NB4 (cell line): Measurements from ENCODE around the gene COG5.

ENCODE experiments used
- DNase-seq: peaks from one replicate; pipeline ENCODE4 v3.0.0; 2010; ENCODE audit warnings: low read depth
- H3K4me3 ChIP-seq: one replicate; pipeline ENCODE4 v1.5.1; 2011; ENCODE audit warnings: mild to moderate bottlenecking, low read depth, low read length, moderate library complexity
- CTCF ChIP-seq: IDR thresholded peaks from one replicate; pipeline ENCODE4 v1.5.1; 2012; ENCODE audit warnings: low read depth, low read length
- MAX ChIP-seq: IDR thresholded peaks from 2 replicates; pipeline ENCODE4 v1.6.1; 2011; ENCODE audit warnings: low read depth, low read length
- MYC ChIP-seq: IDR thresholded peaks from 2 replicates; pipeline ENCODE4 v1.6.1; 2011; ENCODE audit warnings: low read depth, low read length
- POLR2A ChIP-seq: IDR thresholded peaks from 2 replicates; pipeline ENCODE4 v1.6.1; 2011; ENCODE audit warnings: mild to moderate bottlenecking; ENCODE audit not compliant: insufficient read length; ENCODE audit errors: extremely low read depth

The COG5 gene

GRCh38 chr7:107408349-107408748 lies 155.4 kb downstream of the COG5 start:
- DNase-seq, result no peak
- no peak for TF ChIP-seq MAX
- TF ChIP-seq CTCF, result no peak
- TF ChIP-seq MYC, result no peak
- no peak for TF ChIP-seq POLR2A
- H3K4me3 ChIP-seq, result no peak overlapping the region

GRCh38 chr7:107405559-107405958 lies 158.2 kb downstream of the COG5 start:
- DNase-seq, result no peak
- TF ChIP-seq MYC, result no peak
- no peak for TF ChIP-seq CTCF
- TF ChIP-seq POLR2A, result no peak
- TF ChIP-seq MAX, result no peak
- H3K4me3 ChIP-seq, result no peak overlapping the region

GRCh38 chr7:107404740-107405537 lies 158.8 kb downstream of the COG5 start:
- DNase-seq, result no peak
- no peak overlapping the region for H3K4me3 ChIP-seq
- TF ChIP-seq MAX (no peak), POLR2A (no peak), CTCF (no peak), MYC (no peak)

- no peak overlapping the region for H3K4me3 ChIP-seq
- TF ChIP-seq MYC (no peak), POLR2A (no peak), MAX (no peak), CTCF (no peak)
- DNase-seq, result no peak
Measured at GRCh38 chr7:107398161-107398560, 165.6 kb downstream of the COG5 start.

- DNase-seq, result peak; percentile 5
- TF ChIP-seq MAX (no peak), CTCF (no peak), POLR2A (no peak), MYC (no peak)
- no peak overlapping the region for H3K4me3 ChIP-seq
Measured at GRCh38 chr7:107396990-107397389, 166.7 kb downstream of the COG5 start.

- TF ChIP-seq MYC (no peak), CTCF (no peak), POLR2A (no peak), MAX (no peak)
- DNase-seq, result no peak
- no peak overlapping the region for H3K4me3 ChIP-seq
Measured at GRCh38 chr7:107396081-107396480, 167.6 kb downstream of the COG5 start.
